Measurements from ENCODE around the gene FAM120AOS. TPM values are rescaled to one million over a fixed set of nuclear protein-coding genes. Genes with fewer than 3 reads are reported as not detected.
A peak's percentile ranks its signal among the peaks of the same experiment; 100 is the strongest.

The FAM120AOS gene
- total RNA-seq, 2 experiments from 2014 or later: 47.1 to 55.7 TPM

DNA sequence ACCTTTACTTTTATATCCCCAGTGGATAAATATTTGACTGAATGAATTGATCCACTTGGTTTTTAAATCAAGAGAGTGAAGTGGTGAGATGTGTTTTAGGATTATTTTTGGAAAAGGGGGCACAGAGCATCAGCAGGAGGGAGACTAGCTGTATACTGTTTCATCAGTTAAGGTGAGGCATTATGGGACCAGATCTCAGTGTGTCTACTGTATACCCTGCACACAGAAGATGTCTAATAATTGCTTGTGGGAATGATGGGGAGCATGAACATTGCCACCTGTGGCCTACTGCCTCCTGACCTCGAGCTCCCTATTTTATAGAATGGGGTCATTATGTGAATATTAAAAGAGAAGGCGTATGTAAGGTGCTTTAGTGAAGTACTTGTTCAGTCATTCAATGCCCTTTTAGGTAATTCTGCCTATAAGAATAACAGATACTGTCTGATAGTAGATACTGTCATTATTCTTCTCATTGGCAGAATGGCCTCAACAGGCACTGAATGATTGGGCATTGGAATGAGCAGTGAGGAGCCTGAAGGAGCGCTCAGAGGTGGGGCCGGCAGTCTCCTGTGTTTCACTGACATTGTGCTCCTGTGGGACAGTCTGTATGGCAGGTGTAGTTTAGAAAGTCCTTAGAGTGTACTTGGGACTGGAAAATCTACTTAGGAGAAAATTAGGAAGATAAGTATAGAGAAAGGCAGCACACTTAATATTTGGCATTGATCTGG, 47.4 kb upstream of the FAM120AOS start:
- CTCF ChIA-PET (ENCODE audit: unreplicated experiment): no interaction called here
- Histone ChIP-seq H3K9me2 (ENCODE audit: insufficient read depth, low read length) (no peaks in the 10 kb centered on the region), H3K9me3 (ENCODE audit: low read length) (no peaks in the 10 kb centered on the region), H3K4me2 (ENCODE audit: low read length) (peak overlapping the region; percentile 33), H3K79me2 (ENCODE audit: insufficient read depth, low read depth, low read length) (peaks cover 6% of the 10 kb centered on the region; the same call in 1 of the 2 replicates), H4K20me1 (ENCODE audit: insufficient read depth, low read length) (no peaks in the 10 kb centered on the region), H3K4me1 (ENCODE audit: insufficient read depth, low read length, poor library complexity, severe bottlenecking) (peaks cover 35% of the 10 kb centered on the region), H3K4me3 (ENCODE audit: low read depth, low read length, poor library complexity, severe bottlenecking) (peak overlapping the region; percentile 14), H3K36me3 (ENCODE audit: insufficient read depth, low read length) (peaks cover 96% of the 10 kb centered on the region), H2AFZ (ENCODE audit: low read length) (no peak overlapping the region), H3K27ac (ENCODE audit: low read depth, low read length, poor library complexity, severe bottlenecking) (no peak overlapping the region)
- intact Hi-C loops (cut with micrococcal nuclease; ENCODE audit: unreplicated experiment): no loop called here
- TF ChIP-seq, protein P1, sequence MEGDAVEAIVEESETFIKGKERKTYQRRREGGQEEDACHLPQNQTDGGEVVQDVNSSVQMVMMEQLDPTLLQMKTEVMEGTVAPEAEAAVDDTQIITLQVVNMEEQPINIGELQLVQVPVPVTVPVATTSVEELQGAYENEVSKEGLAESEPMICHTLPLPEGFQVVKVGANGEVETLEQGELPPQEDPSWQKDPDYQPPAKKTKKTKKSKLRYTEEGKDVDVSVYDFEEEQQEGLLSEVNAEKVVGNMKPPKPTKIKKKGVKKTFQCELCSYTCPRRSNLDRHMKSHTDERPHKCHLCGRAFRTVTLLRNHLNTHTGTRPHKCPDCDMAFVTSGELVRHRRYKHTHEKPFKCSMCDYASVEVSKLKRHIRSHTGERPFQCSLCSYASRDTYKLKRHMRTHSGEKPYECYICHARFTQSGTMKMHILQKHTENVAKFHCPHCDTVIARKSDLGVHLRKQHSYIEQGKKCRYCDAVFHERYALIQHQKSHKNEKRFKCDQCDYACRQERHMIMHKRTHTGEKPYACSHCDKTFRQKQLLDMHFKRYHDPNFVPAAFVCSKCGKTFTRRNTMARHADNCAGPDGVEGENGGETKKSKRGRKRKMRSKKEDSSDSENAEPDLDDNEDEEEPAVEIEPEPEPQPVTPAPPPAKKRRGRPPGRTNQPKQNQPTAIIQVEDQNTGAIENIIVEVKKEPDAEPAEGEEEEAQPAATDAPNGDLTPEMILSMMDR (conservative IDR thresholded peaks at IDR 0.05; ENCODE audit: low read length): no peak
- no peak for TF ChIP-seq EZH2phosphoT487 (IDR thresholded peaks at IDR 0.05; ENCODE audit: borderline replicate concordance, low read depth, low read length)
- no TSS peak for BruUV-seq (replicated peaks)
- no peak for DNase-seq (ENCODE audit: low spot score)
- POLR2A ChIA-PET: no interaction called here

DNA sequence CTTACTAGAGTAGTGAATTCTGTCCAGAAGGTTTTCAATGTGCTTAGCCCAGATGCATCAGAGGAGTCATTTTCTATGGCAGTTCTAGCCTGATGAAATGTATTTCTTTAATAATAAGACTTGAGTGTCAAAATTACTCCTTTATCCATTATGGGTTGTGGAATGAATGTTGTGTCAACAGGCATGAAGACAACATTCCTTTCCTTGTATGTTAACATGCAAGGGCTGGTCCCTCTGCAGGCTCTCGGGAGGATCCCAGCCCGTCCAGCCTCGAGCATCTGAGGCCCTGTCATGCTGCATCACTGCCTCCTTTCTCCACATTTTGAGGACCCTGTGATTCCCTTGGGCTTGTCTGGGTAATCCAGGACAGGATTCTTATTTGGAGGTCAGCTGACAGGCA, 42.9 kb upstream of the FAM120AOS start:
- Histone ChIP-seq H3K36me3 (ENCODE audit: insufficient read depth, low read length) (peaks cover 86% of the 10 kb centered on the region), H2AFZ (ENCODE audit: low read length) (no peak overlapping the region), H3K4me3 (ENCODE audit: low read depth, low read length, poor library complexity, severe bottlenecking) (no peak overlapping the region), H3K4me2 (ENCODE audit: low read length) (no peak overlapping the region), H4K20me1 (ENCODE audit: insufficient read depth, low read length) (no peaks in the 10 kb centered on the region), H3K9me3 (ENCODE audit: low read length) (no peaks in the 10 kb centered on the region), H3K79me2 (ENCODE audit: insufficient read depth, low read depth, low read length) (peaks cover 5% of the 10 kb centered on the region; the same call in 1 of the 2 replicates), H3K27ac (ENCODE audit: low read depth, low read length, poor library complexity, severe bottlenecking) (no peak overlapping the region), H3K4me1 (ENCODE audit: insufficient read depth, low read length, poor library complexity, severe bottlenecking) (peaks cover 12% of the 10 kb centered on the region), H3K9me2 (ENCODE audit: insufficient read depth, low read length) (no peaks in the 10 kb centered on the region)
- BruUV-seq (replicated peaks): no TSS peak
- no peak for DNase-seq (ENCODE audit: low spot score)
- no peak for TF ChIP-seq EZH2phosphoT487 (IDR thresholded peaks at IDR 0.05; ENCODE audit: borderline replicate concordance, low read depth, low read length)
- TF ChIP-seq, protein P1 (conservative IDR thresholded peaks at IDR 0.05; ENCODE audit: low read length): no peak
- intact Hi-C loops (cut with micrococcal nuclease; ENCODE audit: unreplicated experiment): no loop called here
- ChIA-PET POLR2A (interaction anchor here (1.0 kb wide), 1 partner anchor 12 kb away, joined by 3 read pairs; no protein-coding TSS in a partner anchor), CTCF (ENCODE audit: unreplicated experiment) (no interaction called here)

DNA sequence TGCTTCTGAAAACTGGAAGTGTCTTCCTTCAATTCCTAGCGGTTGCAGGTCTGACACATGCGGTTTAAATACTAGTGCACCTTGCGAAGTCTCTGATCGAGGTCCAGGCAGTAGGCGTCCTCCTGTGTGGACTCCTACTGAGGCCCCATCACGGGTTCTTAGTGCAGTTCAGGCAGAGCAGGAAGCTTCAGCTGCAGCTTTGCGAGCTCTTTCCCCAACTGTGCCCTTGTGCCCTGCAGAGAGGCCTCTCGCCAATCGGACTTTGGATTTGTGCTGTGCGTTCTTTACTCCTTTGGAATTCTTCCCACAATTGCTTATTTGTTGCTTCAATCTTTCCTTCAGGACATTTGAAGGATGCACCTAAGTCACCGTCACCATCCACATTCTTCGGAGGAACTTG, 40.6 kb upstream of the FAM120AOS start:
- CTCF ChIA-PET (ENCODE audit: unreplicated experiment): no interaction called here
- Histone ChIP-seq H3K36me3 (ENCODE audit: insufficient read depth, low read length) (peaks cover 86% of the 10 kb centered on the region), H2AFZ (ENCODE audit: low read length) (no peak overlapping the region)

More for the DNA sequence above, 40.6 kb upstream of the FAM120AOS start:
- Histone ChIP-seq H3K79me2 (ENCODE audit: insufficient read depth, low read depth, low read length) (peaks cover 22% of the 10 kb centered on the region; the same call in 1 of the 2 replicates), H3K4me3 (ENCODE audit: low read depth, low read length, poor library complexity, severe bottlenecking) (no peak overlapping the region), H3K4me1 (ENCODE audit: insufficient read depth, low read length, poor library complexity, severe bottlenecking) (peaks cover 7% of the 10 kb centered on the region), H4K20me1 (ENCODE audit: insufficient read depth, low read length) (no peaks in the 10 kb centered on the region), H3K9me3 (ENCODE audit: low read length) (no peaks in the 10 kb centered on the region), H3K27ac (ENCODE audit: low read depth, low read length, poor library complexity, severe bottlenecking) (no peak overlapping the region), H3K4me2 (ENCODE audit: low read length) (no peak overlapping the region), H3K9me2 (ENCODE audit: insufficient read depth, low read length) (no peaks in the 10 kb centered on the region)
- BruUV-seq (replicated peaks): no TSS peak
- intact Hi-C loops (cut with micrococcal nuclease; ENCODE audit: unreplicated experiment): no loop called here
- POLR2A ChIA-PET: interaction anchor here (1.1 kb wide), 1 partner anchor 17 kb away, joined by 3 read pairs; no protein-coding TSS in a partner anchor
- no peak for DNase-seq (ENCODE audit: low spot score)
- TF ChIP-seq EZH2phosphoT487 (IDR thresholded peaks at IDR 0.05; ENCODE audit: borderline replicate concordance, low read depth, low read length): no peak
- TF ChIP-seq, protein P1 (conservative IDR thresholded peaks at IDR 0.05; ENCODE audit: low read length): no peak
